Stimulated activated CD4-positive, alpha-beta T cell treated with anti-CD3 and anti-CD28 coated beads, Interleukin-15, amount 100 ng/mL, for 1 hour (primary cell): ENCODE measurements around the gene DOK5.
A peak's percentile ranks its signal among the peaks of the same experiment; 100 is the strongest.

Experiments used
- DNase-seq, 2 donors: peaks; one replicate each; pipeline ENCODE4 v3.0.0-alpha.2; 2020; ENCODE audit warnings: low read depth in 1 of 2, low spot score in 1 of 2

DOK5 gene

DNA sequence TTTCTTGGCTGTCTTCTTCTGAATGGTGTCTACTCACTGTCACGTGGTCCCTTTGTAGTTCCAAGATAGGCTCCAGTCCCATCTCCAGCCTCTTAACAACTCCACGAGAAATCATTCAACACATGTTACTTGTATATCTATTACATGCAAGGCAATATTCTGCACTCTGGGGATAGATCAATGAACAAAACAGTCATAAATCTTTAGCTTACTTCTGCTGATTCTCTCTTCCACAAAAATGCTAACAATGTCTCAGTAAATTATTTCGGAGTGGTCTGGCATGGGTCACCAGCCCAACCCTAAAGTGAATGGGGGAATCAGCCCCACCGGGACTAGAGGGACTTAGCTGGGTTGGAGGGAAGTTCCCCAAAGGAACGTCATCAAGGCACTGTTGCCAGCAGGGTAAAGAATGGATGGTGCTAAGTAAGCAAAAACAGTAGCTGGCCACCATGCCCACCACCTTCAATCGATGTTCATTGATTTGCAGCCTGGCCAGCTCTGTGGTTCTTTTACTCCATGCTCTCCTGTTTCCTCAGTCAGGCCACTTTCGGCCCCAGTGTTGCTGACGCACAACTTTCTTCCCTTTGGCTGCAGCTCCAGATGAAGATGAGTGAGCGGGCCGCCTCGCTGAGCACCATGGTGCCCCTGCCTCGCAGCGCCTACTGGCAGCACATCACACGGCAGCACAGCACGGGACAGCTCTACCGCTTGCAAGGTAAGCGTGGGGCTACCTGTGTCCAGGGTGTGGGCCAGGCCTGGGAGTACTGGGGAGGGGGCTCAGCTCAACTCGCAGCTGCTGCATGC, 167.7 kb downstream of the DOK5 start:
- no peak for DNase-seq

DNA sequence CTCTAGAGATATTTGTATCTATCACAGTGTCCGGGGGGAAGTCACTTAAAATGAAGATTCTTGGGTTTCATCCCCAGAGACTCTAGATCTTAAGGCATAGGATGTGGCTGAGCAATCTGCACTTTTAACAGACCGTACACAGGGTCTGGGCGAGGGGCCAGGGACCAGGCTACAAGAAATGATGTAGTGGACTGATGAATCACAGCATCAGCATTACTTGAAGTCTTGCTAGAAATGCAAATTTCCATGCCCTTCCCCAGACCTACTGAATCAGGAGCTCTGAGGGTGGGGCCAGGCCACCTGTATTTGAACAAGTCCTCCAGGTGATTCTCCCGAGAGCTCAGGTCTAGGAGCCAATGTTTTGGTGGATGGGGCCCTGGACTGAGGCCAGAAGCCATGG, 168.4 kb downstream of the DOK5 start:
- no peak for DNase-seq

DNA sequence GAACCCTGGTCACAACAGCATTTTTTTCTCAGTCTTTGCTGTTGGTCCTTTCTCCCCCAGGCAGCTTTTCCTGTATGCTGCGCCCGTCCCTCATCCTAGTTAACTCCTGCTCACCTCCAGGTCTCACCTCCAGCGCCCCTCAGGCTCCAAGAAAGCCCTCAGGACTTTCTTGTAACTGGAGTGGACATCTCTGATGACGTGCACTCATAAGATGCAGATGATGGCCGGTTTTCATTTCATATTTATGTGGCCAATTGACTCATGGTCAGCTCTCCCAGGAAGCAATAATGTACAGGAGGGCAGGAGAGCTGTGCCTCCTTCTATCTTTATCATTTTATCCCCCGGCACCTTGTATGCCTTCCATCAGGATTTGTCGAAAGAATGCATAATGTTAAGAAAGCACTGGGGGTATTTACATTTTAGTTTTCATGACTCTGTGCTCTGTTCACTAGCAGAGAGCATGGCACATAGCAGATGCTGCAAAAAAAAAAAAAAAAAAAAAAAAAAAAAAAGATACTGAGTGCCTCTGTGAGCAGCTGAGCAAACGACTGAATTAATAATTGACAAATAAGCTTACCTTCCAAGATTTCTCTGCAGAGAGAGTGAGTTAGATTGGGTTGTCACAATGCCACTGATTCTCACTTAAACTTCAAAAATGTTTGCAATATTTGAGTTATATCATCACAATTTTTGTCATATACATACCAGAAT, 170.2 kb downstream of the DOK5 start:
- no peak for DNase-seq

DNA sequence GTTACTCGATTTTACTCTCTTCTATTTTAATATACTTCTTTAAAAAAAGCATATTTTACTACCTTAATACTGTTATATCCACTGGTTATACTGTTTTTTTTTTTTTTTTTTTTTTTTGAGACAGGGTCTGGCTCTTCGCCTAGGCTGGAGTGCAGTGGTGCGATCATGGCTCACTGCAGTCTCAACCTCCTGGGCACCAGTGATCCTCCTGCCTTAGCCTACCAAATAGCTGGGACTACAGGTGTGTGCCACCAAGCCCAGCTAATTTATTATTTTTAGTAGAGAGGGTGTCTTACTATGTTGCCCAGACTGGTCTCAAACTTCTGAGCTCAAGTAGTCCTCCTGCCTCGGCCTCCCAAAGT, 170.7 kb downstream of the DOK5 start:
- DNase-seq: no peak

DNA sequence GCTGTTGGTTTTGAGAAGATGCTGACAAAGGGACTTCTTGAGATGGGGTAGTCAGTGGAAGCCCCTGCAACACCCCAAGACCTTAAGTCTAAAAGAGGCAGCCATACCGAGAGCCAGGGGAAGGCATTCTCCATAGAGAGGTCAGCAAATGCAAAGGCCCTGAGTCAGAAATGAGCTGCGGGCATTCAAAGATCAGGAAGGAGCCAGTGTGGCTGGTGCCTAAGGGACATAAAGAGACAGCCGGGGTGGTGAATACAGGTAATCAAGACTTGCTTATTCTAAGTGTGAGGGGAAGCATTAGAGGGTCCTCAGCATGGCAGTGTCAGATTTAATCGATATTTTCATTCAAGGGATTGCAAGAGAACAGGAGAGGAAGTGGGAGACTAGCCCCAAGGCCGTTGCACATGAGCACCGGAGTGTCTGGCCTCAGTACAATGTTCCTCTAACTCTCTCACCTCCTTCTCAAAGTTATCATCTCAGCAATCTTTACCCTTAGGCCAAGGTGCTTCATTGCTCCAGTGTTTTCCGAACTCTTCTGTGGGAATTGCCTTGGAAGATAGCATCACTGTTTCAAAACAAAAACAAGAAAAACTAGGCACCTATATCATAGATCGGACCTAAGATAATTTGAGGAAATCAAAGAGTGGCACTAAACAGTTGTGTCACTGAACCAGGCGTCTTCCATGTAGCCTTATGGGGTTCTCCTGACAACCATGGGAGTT, 173.2 kb downstream of the DOK5 start:
- no peak for DNase-seq

DNA sequence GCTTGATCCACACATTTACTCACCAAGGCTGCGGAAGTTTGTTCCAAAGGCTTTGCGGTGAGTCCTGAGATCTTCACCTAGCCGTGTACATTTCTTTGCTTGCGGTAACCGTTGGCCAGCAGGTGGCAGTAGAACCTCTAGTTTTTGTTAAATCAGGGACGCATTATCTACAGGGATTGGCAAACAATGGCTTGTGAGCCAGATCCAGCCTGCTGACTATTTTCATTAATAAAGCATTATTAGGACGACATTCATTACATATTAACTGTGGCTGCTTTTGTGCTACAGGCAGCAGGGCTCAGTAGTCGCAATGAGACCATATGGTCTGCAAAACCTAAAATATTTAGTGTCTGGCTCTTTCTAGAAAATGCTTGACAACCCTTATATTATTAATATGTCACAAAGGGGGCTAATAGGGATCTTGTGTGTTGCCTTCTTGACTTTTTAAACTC, 174.1 kb downstream of the DOK5 start:
- DNase-seq: peak; percentile 5 to 44

DNA sequence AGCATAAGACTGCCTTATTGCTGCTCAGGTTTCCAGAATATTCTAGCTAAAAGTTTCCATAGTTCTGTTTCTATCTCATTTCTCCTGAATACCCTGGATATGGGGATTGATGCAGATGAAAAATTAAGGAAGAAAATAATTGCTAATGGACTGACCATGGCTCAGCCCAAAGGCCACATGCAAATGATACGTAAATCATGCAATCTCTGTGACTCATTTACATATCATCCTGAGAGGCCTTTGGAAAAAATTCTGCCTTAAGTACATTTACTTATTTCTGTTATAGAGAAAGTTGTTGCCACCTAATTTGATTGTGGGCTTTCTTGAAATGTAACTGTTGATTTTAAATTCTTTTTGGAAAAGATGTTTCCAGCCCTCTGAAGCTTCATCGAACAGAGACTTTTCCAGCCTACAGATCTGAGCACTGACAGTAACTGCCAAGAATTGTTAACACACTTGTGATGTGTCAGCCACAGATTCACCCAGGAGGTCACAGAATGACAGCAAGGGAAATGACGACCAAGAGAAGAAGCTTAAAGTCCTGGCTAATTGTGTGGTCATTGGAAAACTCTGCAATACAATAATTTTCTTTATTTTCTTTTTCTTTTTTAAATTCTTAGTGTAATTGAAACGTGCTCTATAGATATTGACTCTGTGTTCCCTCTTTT, 174.8 kb downstream of the DOK5 start:
- no peak for DNase-seq

DNA sequence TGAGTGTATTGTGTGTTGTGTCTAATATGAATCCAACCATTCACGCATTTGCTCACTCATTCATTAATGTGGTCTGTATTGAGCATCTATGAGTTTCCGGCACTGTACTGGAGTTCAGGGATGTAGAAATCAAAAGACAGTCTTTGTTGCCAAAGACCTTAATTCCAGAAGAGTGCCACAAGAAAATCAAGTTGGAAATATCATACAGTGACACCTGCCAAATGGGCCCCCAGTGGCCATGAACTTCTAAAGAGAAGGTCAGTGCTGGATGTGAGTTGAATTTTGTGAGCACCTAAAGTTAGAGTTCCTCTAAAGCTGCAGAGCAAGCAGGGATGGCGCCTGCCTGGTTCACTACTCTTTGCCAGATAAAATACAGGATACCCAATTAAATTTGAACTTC, 175.9 kb downstream of the DOK5 start:
- DNase-seq: no peak

DNA sequence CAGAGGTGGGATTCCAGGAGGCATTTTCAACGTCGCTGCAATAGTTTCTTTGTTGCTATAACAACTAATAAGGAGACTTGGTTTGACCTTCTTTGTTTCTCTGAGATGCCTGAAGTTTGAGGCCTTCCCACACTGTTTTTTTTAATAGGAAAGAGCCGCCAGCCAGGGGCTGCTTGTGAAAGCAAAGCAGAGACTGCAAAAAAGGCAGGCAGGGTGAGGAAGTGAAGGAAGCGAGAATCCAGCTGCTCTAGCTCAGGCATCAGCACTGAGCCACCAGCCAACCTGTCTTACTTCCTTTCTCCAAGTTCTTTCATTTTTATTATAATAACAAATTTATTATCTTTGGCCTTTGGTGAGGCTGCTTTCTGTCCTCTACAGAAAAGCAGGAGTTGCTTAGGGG, 179.1 kb downstream of the DOK5 start:
- DNase-seq: no peak

DNA sequence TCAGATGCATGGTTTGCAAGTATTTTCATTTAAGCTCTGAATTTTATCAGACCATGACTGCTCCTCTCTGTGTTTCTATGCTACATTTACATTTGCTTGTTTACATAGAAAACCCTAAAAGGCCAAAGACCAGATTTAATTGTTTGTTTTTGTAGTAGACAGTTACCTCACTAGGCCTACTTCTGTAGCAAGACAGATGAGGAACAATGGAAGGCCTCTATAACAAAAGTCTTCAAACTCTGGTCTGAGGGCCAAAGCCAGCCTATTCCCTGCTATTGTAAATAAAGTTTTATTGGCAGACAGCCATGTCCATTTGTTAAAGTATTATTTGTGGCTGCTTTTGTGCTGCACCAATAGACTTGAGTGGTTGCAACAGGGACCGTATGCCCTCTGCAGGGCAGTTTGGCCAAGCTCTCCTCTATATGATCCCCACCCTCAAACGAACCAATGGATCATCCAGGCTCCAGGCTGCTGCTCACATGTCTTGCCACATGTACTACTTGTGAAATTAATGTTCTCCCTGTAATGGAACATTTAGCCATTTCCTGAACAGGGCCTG, 182.0 kb downstream of the DOK5 start:
- DNase-seq: no peak

DNA sequence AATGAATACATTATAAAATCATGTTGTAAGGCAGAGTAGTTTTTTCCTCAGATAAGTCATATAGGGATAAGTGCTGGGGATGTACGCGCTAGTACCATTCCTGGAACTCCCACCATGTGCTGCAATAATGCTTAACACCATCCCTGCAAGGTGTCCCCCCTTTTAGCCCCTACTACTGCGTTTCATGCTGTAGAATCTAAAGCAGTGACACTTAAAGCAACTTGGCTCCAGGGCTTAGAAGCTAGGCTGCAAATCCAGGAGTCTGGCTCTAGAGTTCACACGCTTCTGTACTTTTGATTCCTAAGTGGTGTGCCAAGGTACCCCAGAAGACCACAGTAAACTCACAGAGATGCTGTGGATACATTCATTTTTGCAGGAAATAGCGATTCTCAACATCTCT, 183.1 kb downstream of the DOK5 start:
- no peak for DNase-seq

DNA sequence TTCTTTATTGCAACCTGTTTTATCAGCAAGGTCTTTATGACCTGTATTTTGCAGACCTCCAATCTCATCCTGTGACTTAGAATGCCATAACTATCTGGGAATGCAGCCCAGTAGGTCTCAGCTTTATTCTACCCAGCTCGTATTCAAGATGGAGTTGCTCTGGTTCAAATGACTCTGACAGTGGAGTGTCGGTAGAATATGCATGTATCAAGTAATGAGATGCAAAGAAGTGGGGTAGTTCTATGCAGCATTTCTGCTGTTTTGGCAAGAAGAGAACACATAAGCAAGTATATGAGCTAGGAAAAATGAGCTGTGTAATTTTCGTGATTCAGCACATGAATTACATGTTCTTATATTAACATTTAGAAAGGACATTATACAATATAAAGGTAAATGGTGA, 185.9 kb downstream of the DOK5 start:
- no peak for DNase-seq

DNA sequence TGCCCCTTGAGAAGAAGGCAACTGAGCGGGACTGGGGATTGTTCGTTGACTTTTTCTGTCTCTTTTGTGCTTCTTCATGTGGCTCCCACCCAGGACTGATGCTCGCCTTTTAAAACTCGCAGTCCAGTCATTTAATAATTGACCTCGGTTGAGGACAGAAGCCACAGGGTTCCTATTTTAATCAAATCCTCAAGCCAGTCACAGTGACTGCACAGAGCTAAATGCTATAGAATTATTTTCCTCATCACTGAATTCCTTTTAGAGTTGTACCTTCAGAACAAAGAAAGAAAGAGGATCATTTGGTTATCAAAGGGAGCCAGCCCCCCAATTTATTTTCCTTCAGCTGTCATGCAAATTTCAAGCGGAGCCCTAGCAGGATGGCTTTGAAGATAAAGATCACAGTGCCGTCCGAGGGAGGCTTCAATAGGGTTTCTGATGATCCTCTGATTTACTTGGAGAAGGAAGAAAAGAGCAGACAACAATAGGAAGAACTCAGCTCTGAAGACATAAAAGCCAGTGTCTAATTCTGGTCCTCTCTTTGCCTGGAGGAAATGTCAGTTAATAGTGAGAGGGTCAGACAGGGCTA, 186.6 kb downstream of the DOK5 start:
- DNase-seq: no peak

DNA sequence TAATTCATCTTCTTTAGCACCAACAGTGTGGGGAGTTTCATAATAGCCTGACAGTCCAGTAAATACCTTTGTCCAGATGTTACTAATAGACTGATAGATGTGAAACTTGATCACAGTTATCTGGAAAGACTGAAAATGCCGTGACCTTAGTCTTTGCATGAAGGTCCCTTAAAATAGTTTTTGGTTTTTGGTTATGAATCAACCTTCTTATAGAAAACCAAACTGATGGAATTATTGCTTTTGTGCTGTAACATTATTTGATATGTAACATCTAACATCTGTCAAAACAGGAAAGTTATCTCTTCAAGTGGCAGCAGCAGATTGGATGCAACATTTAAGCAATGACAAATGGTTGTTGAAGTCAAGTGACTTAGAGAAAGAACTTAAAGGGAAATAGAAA, 190.4 kb downstream of the DOK5 start:
- DNase-seq: no peak

DNA sequence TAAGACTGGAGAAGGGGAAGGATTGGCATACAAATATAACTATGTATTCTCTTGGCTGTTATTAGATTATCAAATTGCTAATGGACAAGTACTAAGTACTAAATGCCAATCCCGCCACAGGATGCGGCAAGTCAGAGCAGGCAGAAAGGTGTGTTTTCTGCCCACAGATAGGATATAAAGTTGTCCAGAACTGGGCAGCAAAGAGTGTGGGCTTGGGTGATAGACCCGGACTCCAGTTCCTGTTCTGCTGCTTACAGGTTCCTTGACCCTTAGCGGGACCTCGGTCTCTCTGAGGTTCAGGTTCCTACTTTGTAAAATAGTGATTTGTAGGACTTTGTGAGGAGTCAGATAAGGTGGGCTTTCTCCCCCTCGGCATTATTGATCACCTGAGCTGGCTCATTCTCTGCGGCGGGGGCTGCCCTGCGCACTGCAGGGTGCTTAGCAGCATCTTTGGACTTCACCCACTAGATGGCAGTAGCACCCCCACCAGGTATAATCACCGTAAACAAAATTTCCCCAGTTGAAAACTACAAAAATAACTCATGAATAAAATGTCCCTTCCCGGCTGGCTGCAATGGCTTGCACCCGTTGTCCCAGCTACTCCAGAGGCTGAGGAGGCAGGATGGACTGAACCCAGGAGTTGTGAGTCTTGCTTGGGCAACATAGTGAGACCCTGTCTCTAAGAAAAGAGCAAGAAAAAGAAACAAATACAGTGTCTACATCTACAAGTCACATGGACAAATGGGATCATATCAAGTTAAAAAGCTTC, 193.1 kb downstream of the DOK5 start:
- no peak for DNase-seq

DNA sequence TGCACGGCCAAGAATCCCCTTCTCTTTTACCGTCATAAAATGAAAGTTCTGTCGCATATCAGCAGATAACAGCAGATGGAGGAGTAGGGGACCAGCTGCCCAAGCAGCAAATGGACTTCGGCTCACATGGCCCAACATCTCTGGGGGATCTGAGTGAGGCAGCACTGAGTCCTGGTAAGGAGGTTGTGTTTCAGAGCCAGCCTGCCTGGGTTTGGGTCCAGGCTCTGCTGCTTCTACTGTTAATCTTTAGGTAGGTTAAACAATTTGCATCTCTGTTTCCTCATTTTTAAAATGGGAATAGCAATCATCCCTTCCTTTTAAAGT, 193.6 kb downstream of the DOK5 start:
- no peak for DNase-seq

DNA sequence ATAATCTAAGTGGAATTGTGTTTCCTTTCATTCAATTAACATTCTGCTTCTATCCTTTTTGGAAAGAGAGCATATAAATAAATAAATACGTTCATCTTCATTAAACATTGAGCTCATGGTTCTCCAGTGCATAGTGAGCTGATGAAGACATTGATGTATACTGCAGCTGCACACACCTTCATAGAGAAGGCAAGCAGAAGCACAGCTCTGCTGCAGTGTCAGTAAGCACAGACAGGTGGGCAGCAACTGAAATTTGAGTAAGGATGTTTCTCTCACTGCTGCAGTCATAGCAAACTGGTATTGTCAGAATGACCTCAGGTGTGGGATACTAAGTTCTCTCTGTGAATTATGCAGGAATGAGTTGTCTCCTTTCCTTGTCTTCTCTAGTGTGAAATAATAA, 202.9 kb downstream of the DOK5 start:
- no peak for DNase-seq

DNA sequence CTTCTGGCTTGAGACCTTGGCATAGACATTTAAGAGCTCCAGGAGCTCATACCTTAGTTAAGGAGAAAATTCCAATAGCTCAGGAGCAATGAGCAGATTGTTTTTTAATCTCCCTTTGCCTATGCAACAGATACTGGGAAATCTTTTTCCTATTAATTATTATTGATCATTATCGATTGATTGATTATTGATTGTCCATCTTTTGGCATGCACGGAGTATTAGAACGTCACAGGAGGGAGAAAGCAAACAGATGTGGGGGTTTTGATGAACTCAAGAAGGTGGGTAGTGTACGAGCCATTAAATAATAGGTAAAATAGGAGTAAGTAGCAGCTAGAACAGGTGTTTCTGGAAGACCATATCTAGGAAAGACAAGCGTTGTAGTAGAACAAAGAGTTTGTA, 205.0 kb downstream of the DOK5 start:
- no peak for DNase-seq

DNA sequence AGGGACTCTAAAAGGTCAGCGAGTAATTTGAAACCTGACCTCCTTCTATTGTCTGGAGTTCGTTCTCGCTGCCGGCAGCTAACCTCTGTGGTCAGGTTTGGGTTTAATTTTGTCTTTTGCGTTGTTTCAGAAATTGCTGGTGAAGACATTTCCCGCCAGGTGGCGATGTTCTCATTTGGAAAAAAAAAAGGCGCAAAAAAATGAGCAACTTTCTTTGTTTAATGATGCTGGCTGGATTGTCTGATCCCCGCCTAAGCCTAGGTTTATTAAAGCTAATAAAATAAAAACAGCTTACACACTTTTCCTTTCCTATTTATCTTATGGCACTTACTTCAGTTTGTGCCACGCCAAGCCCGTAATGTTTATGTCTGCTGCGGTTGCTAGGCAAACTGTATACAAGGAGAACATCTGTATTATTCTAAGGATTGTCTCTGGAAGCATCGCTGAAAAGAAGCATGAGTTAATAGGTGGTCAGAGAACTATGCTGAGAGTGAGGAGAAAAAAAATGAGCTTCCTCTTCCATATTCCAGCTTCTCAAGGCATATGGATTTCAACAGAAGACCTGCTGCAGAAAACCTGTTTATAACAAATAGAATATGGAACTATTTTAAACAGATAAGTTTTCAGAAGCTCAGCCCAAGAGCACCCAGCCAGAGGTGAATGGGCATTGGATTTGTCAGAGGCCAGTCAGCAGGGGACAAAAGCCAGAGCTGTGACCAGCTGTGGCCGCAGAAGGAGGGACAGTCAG, 205.7 kb downstream of the DOK5 start:
- no peak for DNase-seq

DNA sequence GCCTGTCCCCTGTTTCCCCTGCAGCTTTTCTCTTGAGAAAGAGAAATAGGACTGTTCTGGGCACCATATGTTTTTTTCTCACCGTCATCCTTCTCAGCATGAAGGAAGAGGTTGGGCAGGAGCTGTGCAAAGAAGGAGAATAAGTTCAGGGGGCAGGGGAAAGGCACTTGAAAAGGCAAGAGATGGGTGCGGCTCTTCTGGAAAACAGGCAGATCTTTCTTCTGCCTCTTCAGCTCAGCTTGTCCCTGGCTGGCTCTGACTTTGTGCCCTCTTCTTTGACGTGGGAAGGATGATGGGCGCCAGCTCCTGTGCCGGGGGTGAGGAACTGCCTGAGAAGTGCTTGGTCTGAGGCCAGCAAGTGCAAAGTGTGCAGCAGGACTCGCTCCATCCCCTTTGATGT, 206.5 kb downstream of the DOK5 start:
- DNase-seq: no peak
